Thyroid gland (tissue), 4 donors: ENCODE results near the gene GPR35. TPM values are rescaled to one million over a fixed set of nuclear protein-coding genes. Genes with fewer than 3 reads are reported as not detected.

Experiments
- DNase-seq, 2 donors: peaks; one replicate each; pipeline ENCODE4 v3.0.0-alpha.2; 2019
- H3K27ac ChIP-seq, 3 donors: fragments of 200-600 bp; sonication (generic); 1 replicate in 2 of 3; 2 replicates in 1 of 3; pipeline ENCODE4 v1.5.1; 2016 to 2019; ENCODE audit warnings: mild to moderate bottlenecking in 1 of 3, moderate library complexity in 1 of 3
- H3K27me3 ChIP-seq: fragments of 200-600 bp; sonication (generic); one replicate; pipeline ENCODE4 v1.5.1; 2019
- H3K36me3 ChIP-seq, 2 donors: fragments of 200-600 bp; sonication (generic); one replicate each; pipeline ENCODE4 v1.5.1; 2016 to 2019
- H3K4me1 ChIP-seq, 2 donors: fragments of 200-600 bp; sonication (generic); one replicate each; pipeline ENCODE4 v1.5.1; 2017 to 2019
- H3K4me3 ChIP-seq, 3 donors: fragments of 200-600 bp; sonication (generic); replicated peaks in 1 of 3; 1 replicate in 2 of 3; 2 replicates in 1 of 3; pipeline ENCODE4 v1.5.1; 2016; ENCODE audit warnings: mild to moderate bottlenecking in 1 of 3
- H3K9me3 ChIP-seq: fragments of 200-600 bp; sonication (generic); one replicate; pipeline ENCODE4 v1.5.1; 2017
- POLR2A ChIP-seq, 2 donors: fragments of 450-650 bp; IDR thresholded peaks; one replicate each; pipeline ENCODE4 v1.6.1; 2017; ENCODE audit warnings: antibody characterized with exemption in 2 of 2, mild to moderate bottlenecking in 2 of 2, moderate library complexity in 1 of 2
- WGBS, 2 donors: methylation state at CpG; one replicate each; pipeline ENCODE4 v1.1.5; 2017; 5-methylcytosine and 5-hydroxymethylcytosine counted together
- intact Hi-C: fragments of 100-400 bp; cut with DNase I; formaldehyde crosslinking; loops from one replicate; pipeline ENCODE4 v1.15.1; 2023
- total RNA-seq, 4 donors: library from RNA; depleted of rRNA; stranded (reverse); fragments of >200 nt; gene quantifications; one replicate each; pipeline ENCODE4 v1.2.3, GENCODE V29; 2016
- TF ChIP-seq, protein P1 (sequence below), 6 experiments: fragments of 200-600 bp in 3 of 6; fragments of 450-650 bp in 3 of 6; sonication (generic) in 3 of 6; IDR thresholded peaks; one replicate each; pipeline ENCODE4 v1.5.1; 2016 to 2019; ENCODE audit warnings: antibody characterized with exemption in 6 of 6, mild to moderate bottlenecking in 2 of 6, inconsistent platforms in 1 of 6, moderate library complexity in 1 of 6

Gene GPR35
- total RNA-seq, 4 donors from 2014 or later: 0.29 to 1.7 (median 1.0) TPM

DNA sequence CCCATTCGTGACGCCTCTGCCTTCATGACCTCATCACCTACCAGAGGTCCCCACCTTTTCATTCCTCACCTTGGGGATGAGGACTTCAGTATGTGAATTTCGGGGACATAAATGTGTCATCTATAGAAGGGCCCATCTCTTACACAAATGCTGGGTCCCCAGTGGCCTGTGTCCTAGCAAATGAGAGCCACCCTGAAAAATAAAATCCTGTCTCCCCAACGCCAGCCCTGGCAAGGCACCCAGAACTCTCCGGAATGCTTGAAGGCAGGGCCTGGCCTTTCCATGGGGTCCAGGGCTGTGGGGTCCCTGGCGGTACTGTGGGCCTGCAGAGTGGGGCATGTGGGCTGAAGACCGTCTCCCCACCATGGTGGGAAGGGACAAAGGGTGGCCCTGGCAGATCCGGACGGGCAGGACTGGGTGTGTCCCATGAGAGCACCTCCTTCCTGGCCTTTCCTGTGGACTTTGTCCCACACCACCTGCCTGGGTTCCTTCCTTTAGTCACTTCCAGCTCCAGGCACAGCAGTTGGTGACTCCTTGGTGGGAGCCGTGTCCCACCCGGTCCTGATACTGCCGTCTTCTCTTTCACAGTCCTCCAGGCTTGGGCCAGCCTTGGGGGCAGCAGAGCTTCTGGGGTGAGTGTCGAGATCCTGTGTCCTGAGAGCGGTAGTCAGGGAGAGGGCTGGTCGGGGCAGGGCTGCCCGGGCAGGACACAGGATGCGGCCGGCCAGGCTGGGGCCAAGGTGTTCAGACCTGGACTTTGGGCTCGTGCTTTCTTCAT lies 20.2 kb upstream of the GPR35 start:
- intact Hi-C loops: no loop called here
- DNase-seq: no peak
- TF ChIP-seq POLR2A (IDR thresholded peaks at IDR 0.05): no peak
- TF ChIP-seq, protein P1, sequence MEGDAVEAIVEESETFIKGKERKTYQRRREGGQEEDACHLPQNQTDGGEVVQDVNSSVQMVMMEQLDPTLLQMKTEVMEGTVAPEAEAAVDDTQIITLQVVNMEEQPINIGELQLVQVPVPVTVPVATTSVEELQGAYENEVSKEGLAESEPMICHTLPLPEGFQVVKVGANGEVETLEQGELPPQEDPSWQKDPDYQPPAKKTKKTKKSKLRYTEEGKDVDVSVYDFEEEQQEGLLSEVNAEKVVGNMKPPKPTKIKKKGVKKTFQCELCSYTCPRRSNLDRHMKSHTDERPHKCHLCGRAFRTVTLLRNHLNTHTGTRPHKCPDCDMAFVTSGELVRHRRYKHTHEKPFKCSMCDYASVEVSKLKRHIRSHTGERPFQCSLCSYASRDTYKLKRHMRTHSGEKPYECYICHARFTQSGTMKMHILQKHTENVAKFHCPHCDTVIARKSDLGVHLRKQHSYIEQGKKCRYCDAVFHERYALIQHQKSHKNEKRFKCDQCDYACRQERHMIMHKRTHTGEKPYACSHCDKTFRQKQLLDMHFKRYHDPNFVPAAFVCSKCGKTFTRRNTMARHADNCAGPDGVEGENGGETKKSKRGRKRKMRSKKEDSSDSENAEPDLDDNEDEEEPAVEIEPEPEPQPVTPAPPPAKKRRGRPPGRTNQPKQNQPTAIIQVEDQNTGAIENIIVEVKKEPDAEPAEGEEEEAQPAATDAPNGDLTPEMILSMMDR (IDR thresholded peaks at IDR 0.05): no peak
- WGBS, 2 donors: 90 to 95% methylated on average over 16 to 19 of the region's 19 CpGs
- no peaks in the 10 kb centered on the region for H3K9me3 ChIP-seq
- no peak overlapping the region for H3K27ac ChIP-seq
- H3K27me3 ChIP-seq: no peaks in the 10 kb centered on the region
- no peak overlapping the region for H3K4me3 ChIP-seq
- H3K36me3 ChIP-seq: no peaks in the 10 kb centered on the region
- peaks cover 0 to 10% of the 10 kb centered on the region in 2 donors for H3K4me1 ChIP-seq

DNA sequence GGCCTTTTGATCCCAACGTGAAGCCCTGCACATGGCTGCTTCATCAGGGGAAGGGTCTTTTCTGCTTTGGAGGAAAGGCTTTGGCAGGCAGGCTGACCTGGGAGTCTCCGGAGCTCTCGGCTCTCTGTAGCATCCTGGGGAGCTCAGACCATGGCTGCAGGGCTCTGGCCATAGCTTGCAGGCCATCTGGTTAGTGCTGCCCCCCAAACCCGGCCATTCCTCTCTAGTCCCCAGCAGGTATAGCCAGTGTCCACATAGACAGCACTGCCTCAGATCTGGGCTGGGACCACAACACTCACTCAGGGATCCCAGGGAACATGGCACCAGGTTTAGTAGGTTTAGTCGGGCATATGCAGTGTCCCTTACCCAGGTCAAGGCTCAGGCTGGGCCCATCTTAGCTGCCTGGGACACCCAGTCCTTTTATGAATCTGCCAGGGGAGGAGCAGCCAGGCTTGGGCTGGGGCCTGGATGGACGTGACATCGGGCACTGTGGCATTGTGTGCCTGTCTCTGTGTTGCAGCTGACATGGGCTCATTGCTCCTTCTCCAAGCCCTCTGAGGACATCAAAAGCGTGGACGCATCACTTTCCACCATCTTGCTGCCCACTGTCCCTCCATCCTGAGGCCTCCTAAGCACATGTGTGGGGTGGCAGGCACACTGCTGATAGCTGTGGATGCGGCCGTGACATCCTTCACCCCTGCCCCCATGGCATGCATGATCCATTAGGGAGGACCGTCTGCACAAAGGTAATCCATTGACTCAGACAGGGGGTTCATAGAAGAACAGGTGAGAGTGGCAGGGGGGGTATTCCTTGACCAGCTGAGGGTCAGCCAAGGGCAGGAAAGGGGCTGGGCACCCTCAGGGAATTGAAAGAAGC lies 19.2 kb upstream of the GPR35 start:
- Histone ChIP-seq H3K36me3 (no peaks in the 10 kb centered on the region), H3K27me3 (no peaks in the 10 kb centered on the region), H3K4me3 (no peak overlapping the region), H3K27ac (no peak overlapping the region), H3K9me3 (no peaks in the 10 kb centered on the region), H3K4me1 (peaks cover 0 to 10% of the 10 kb centered on the region in 2 donors)
- TF ChIP-seq POLR2A (IDR thresholded peaks at IDR 0.05): no peak
- TF ChIP-seq, protein P1 (IDR thresholded peaks at IDR 0.05): no peak
- intact Hi-C loops: no loop called here
- 89 to 90% methylated on average over 7 to 12 of the region's 12 CpGs for WGBS, 2 donors
- DNase-seq: no peak

DNA sequence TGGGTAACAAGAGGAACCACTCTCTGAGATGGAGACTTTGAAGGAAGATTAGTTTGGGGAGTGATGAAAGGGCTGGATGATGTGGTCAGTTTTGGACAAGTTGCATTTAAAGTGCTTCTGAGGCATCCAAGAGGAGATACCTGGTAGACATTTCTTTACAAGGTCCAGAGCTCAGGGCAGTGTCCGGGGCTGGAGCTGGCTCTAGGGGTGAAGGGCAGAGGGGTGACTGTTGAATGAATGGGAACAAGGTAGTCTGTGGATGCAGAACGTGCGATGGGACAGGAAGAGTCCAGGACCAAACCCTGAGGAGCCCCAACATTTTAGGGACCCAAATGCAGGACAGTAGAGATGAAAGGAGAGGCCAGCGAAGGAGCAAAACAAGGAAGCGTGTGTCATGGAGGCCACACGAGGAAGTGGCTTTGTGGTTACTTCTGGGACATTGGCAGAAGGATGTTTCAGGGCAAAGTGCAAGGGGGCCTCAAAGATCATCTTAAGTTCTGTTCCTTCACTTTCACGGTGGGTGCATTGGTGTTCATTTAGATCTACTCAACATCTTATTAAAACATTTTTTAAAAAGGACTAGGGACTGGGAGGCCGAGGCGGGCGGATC lies 13.6 kb upstream of the GPR35 start:
- intact Hi-C loops: no loop called here
- no peak overlapping the region for H3K27ac ChIP-seq
- H3K36me3 ChIP-seq: no peaks in the 10 kb centered on the region
- peaks cover 0 to 10% of the 10 kb centered on the region in 2 donors for H3K4me1 ChIP-seq
- H3K27me3 ChIP-seq: no peaks in the 10 kb centered on the region
- H3K4me3 ChIP-seq: no peak overlapping the region
- no peak for DNase-seq
- WGBS, 2 donors: 91 to 92% methylated on average over 10 of the region's 10 CpGs
- no peaks in the 10 kb centered on the region for H3K9me3 ChIP-seq
- TF ChIP-seq, protein P1 (IDR thresholded peaks at IDR 0.05): no peak

DNA sequence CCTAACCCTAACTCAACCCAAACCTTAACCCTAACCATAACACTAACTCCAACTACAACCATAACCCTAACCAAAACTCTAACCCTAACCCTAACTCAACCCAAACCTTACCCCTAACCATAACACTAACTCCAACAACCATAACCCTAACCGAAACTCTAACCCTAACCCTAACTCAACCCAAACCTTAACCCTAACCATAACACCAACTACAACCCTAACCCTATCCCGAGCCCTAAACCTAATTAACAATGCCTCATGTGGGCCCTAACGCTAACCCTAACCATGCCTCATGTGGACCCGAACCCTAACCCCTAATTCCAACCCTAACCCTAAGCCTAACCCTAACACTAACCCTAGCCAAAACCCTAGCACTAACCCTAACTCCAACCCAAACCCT lies 11.5 kb upstream of the GPR35 start:
- no peak for DNase-seq
- WGBS, 2 donors: 94 to 98% methylated on average over 4 of the region's 4 CpGs
- Histone ChIP-seq H3K27me3 (no peaks in the 10 kb centered on the region), H3K27ac (no peak overlapping the region), H3K4me1 (peaks cover 0 to 10% of the 10 kb centered on the region in 2 donors), H3K9me3 (no peaks in the 10 kb centered on the region), H3K4me3 (no peak overlapping the region), H3K36me3 (no peaks in the 10 kb centered on the region)
- TF ChIP-seq, protein P1 (IDR thresholded peaks at IDR 0.05): no peak
- no peak for TF ChIP-seq POLR2A (IDR thresholded peaks at IDR 0.05)
- intact Hi-C loops: no loop called here
